Osteocyte (in vitro differentiated cells): ENCODE data around the gene FIGNL2. TPM values are rescaled to one million over a fixed set of nuclear protein-coding genes. Genes with fewer than 3 reads are reported as not detected.

ENCODE experiments used
- DNase-seq: peaks from one replicate; pipeline ENCODE4 v3.0.0; 2021; ENCODE audit warnings: mixed read lengths; ENCODE audit not compliant: unreplicated experiment; ENCODE audit errors: extremely low spot score
- H3K27ac Mint-ChIP-seq: one replicate; pipeline ENCODE4 v1.8.0; 2021; ENCODE audit warnings: mild to moderate bottlenecking, mixed read lengths; ENCODE audit not compliant: unreplicated experiment
- H3K27me3 Mint-ChIP-seq: one replicate; pipeline ENCODE4 v1.8.0; 2021; ENCODE audit warnings: mixed read lengths; ENCODE audit not compliant: unreplicated experiment
- H3K36me3 Mint-ChIP-seq: one replicate; pipeline ENCODE4 v1.8.0; 2021; ENCODE audit warnings: mixed read lengths; ENCODE audit not compliant: unreplicated experiment
- H3K4me1 Mint-ChIP-seq: one replicate; pipeline ENCODE4 v1.8.0; 2021; ENCODE audit warnings: mixed read lengths; ENCODE audit not compliant: unreplicated experiment
- H3K4me3 Mint-ChIP-seq: one replicate; pipeline ENCODE4 v1.8.0; 2021; ENCODE audit warnings: mild to moderate bottlenecking, moderate library complexity, mixed read lengths; ENCODE audit not compliant: unreplicated experiment
- H3K9me3 Mint-ChIP-seq: one replicate; pipeline ENCODE4 v1.8.0; 2021; ENCODE audit warnings: mixed read lengths; ENCODE audit not compliant: unreplicated experiment
- CTCF ChIP-seq: fragments of 200-600 bp; sonication (generic); IDR thresholded peaks from 2 replicates; pipeline ENCODE4 v1.5.0; 2021; ENCODE audit warnings: antibody characterized with exemption, mild to moderate bottlenecking, moderate library complexity
- total RNA-seq: library from RNA; stranded (reverse); gene quantifications from 2 replicates; pipeline ENCODE4 v1.2.1, GENCODE V29; 2021

Gene FIGNL2
- total RNA-seq, 1 donor from 2014 or later = 0.08 TPM

DNA sequence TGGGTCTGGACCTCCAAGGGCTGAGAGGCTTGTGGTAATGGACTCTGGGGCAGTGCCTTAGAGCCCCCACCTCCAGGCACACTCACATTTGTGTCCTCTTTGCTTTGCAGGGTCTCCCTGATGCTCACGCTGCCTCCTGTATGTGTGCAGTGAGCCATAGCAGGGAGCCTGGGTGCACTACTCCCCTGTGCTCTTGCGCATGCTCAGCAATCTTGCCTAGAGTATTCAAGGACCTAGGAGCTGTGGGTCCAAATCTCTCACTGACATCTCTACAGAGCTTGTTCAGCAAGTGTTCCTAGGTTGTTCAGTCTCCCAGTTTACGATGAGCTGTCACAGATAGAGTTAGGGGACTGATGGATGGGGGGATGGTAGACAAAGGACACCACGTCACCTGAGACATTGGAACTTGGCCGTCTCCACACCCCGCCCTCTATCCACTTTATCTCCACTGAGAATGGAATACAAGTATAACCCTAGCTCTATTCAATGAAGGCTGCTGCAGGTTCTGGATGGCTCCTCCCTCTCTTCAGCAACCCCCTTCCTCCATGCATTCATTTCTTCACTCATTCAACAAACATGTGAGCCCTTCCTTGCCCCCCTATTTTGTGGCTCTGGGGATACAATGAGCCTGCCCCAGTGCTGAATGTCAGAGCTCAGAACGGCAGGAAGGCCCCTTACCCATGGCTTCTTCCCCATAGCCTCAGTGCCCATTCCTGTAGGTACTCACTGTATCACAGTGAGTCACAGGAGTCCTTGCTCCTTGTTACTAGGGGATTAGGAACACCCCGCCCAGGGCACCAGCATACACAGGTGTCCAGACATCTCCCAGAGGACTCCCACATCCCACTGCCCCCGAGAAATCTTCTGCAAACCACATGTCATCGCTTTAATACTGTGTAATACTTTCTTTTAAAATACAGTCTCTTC, 31.2 kb downstream of the FIGNL2 start:
- Mint-ChIP-seq H3K27ac (no peak overlapping the region), H3K9me3 (no peaks in the 10 kb centered on the region), H3K27me3 (no peaks in the 10 kb centered on the region), H3K36me3 (no peaks in the 10 kb centered on the region), H3K4me3 (no peak overlapping the region), H3K4me1 (peaks cover 10% of the 10 kb centered on the region)
- DNase-seq = no peak
- TF ChIP-seq CTCF = no peak

GRCh38 chr12:51815571-51815970, 32.9 kb downstream of the FIGNL2 start:
- Mint-ChIP-seq H3K4me1 (peaks cover 10% of the 10 kb centered on the region), H3K4me3 (peak overlapping the region; percentile 7), H3K36me3 (no peaks in the 10 kb centered on the region), H3K27me3 (no peaks in the 10 kb centered on the region), H3K27ac (no peak overlapping the region), H3K9me3 (no peaks in the 10 kb centered on the region)
- no peak for TF ChIP-seq CTCF
- no peak for DNase-seq

DNA sequence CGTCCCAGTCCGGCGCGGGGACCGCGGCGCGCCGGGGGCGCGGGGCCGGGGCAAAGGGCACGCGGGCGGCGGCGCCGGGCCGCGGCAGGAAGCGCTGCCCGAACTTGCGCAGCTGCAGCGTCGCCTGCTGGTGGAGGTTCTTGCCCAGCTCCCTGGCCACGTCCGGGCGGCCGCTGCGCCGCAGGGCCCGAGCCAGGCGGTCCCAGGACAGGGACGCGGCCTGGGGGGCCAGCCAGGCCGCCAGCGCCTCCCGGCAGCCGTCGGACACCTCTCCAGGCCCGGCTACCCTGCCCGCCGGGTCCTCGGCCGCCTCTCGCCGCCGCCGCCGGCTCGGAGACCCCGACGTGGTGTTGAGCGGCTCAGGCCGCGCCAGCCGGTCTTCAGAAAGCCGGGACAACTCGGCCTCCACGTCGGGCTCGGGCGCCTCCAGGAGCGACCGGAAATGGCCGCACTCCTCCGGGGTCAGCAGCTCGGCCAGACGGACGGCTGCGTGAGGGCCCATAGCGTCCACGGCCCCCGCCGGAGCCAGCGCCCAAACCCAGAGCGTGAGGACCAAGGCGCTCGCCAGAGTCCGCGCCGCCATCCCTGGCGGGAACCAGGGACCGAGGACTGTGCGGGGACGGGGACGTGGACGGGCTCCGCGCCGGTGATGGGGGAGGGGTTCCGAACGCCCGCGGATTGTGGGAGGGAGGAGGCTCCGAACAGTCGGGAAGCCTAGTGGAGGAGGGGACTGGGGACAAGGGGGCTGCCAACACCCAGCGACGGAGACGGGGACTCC, 34.0 kb downstream of the FIGNL2 start:
- no peaks in the 10 kb centered on the region for H3K36me3 Mint-ChIP-seq
- peaks cover 8% of the 10 kb centered on the region for H3K4me1 Mint-ChIP-seq
- H3K27me3 Mint-ChIP-seq = no peaks in the 10 kb centered on the region

GRCh38 chr12:51813931-51814310, 34.6 kb downstream of the FIGNL2 start:
- no peak for DNase-seq
- Mint-ChIP-seq H3K27ac (no peak overlapping the region), H3K4me3 (peak overlapping the region; percentile 32), H3K27me3 (no peaks in the 10 kb centered on the region), H3K9me3 (no peaks in the 10 kb centered on the region), H3K36me3 (no peaks in the 10 kb centered on the region), H3K4me1 (peaks cover 7% of the 10 kb centered on the region)
- TF ChIP-seq CTCF = no peak

More for the DNA sequence above, 34.0 kb downstream of the FIGNL2 start:
- Mint-ChIP-seq H3K9me3 (no peaks in the 10 kb centered on the region), H3K27ac (no peak overlapping the region), H3K4me3 (peak overlapping the region; percentile 65)
- peak; percentile 90 for DNase-seq
- TF ChIP-seq CTCF = peak; percentile 70

DNA sequence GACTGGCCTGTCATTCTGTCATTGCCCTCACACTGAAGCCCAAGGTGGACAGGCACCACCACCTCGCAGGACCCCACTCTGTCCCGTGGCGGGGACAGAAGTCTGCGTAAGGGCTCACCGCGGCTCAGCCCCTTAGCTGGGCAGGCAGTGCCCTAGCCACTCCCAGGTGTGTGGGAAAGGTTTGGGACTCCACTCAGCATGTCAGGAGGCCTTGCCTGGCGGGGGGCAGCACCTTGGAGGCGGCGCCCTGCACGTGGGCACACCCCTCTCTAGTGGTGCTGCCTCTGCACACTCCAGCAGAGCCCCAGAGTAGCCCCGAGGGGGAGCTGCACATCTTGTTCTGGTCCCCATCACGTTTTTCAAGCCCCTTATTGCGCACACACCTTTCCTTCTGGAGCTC, 35.6 kb downstream of the FIGNL2 start:
- Mint-ChIP-seq H3K27me3 (no peaks in the 10 kb centered on the region), H3K36me3 (no peaks in the 10 kb centered on the region), H3K9me3 (no peaks in the 10 kb centered on the region), H3K27ac (no peak overlapping the region), H3K4me3 (no peak overlapping the region), H3K4me1 (peaks cover 2% of the 10 kb centered on the region)
- no peak for TF ChIP-seq CTCF
- no peak for DNase-seq
